Lower lobe of right lung (tissue), 2 donors: ENCODE data around the gene MRTFB. TPM values are rescaled to one million over a fixed set of nuclear protein-coding genes. Genes with fewer than 3 reads are reported as not detected.

Source experiments
- ATAC-seq, 2 donors: fragments of 200-7000 bp; cut with Tn5 transposase; one replicate each; pipeline ENCODE4 v1.9.1; 2020 to 2022; ENCODE audit warnings: mild to moderate bottlenecking in 2 of 2, moderate library complexity in 2 of 2
- DNase-seq: peaks from one replicate; pipeline ENCODE4 v3.0.0-alpha.2; 2020
- H3K27ac ChIP-seq: fragments of 200-600 bp; one replicate; pipeline ENCODE4 v1.8.0; 2022
- H3K27me3 ChIP-seq: fragments of 200-600 bp; one replicate; pipeline ENCODE4 v1.8.0; 2022; ENCODE audit warnings: low read depth
- H3K36me3 ChIP-seq: fragments of 200-600 bp; one replicate; pipeline ENCODE4 v1.8.0; 2022; ENCODE audit warnings: mild to moderate bottlenecking
- H3K4me1 ChIP-seq: fragments of 200-600 bp; one replicate; pipeline ENCODE4 v1.8.0; 2022
- H3K4me3 ChIP-seq: fragments of 200-600 bp; one replicate; pipeline ENCODE4 v1.8.0; 2022; ENCODE audit warnings: mild to moderate bottlenecking
- H3K9me3 ChIP-seq: fragments of 200-600 bp; one replicate; pipeline ENCODE4 v1.8.0; 2022
- intact Hi-C: fragments of 100-400 bp; cut with DNase I; formaldehyde crosslinking; loops from one replicate; pipeline ENCODE4 v1.11.0; 2022
- total RNA-seq: library from RNA; stranded (reverse); fragmentation: NEBNext Ultra II Directional; extraction: Animal tissue kit (Norgen Biotek cat#: 25700); gene quantifications from one replicate; pipeline ENCODE4 v1.2.1, GENCODE V29; 2021
- TF ChIP-seq, protein P1 (sequence below): fragments of 200-600 bp; IDR thresholded peaks from one replicate; pipeline ENCODE4 v1.8.0; 2022; ENCODE audit warnings: antibody characterized with exemption, mild to moderate bottlenecking
- donor health status: DM: no; HTN: yes; CAD: no; lungs with severe emphysema.

MRTFB gene
- total RNA-seq, 1 donor from 2014 or later, result 50.8 TPM

DNA sequence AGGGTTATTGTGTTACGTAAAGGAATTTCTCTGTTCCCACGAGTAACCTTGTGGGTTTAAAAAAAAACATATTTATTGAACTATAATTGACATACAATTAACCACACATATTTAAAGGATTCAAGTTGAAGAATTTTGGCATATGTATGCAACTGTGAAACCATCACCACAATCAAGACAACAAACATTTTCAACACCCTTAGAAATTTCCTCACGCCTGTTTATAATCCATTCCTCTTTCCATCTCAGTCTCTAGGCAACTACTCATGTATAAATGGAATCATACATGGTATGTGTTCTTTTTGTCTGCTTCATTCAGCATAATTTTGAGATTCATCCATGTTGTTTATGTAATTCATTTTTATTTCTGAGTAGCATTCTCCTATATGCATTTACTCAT, 104.0 kb downstream of the MRTFB start:
- TF ChIP-seq, protein P1, sequence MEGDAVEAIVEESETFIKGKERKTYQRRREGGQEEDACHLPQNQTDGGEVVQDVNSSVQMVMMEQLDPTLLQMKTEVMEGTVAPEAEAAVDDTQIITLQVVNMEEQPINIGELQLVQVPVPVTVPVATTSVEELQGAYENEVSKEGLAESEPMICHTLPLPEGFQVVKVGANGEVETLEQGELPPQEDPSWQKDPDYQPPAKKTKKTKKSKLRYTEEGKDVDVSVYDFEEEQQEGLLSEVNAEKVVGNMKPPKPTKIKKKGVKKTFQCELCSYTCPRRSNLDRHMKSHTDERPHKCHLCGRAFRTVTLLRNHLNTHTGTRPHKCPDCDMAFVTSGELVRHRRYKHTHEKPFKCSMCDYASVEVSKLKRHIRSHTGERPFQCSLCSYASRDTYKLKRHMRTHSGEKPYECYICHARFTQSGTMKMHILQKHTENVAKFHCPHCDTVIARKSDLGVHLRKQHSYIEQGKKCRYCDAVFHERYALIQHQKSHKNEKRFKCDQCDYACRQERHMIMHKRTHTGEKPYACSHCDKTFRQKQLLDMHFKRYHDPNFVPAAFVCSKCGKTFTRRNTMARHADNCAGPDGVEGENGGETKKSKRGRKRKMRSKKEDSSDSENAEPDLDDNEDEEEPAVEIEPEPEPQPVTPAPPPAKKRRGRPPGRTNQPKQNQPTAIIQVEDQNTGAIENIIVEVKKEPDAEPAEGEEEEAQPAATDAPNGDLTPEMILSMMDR, result no peak

DNA sequence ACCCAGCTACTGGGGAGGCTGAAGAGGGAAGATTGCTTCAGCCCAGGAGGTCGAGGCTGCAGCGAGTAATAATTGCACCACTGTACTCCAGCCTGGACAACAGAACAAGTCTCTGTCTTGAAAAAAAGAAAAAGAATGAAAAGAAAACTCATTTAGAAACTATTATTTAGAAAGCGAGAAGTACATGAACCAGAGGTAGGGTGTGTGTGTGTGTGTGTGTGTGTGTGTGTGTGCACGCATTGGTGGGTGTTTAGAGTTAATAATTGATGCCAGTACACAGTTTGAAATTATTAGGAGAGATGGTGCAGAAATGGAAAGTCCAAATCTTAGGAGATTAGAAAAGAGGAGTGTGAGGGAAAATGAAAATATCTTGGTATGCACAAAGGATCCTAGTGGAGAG, 106.6 kb downstream of the MRTFB start:
- ATAC-seq (no peak), DNase-seq (no peak)
- Histone ChIP-seq H3K9me3 (no peaks in the 10 kb centered on the region), H3K27ac (no peak overlapping the region), H3K4me1 (peaks cover 10% of the 10 kb centered on the region), H3K36me3 (no peaks in the 10 kb centered on the region), H3K27me3 (no peaks in the 10 kb centered on the region), H3K4me3 (no peak overlapping the region)
- intact Hi-C loops, result no loop called here
- TF ChIP-seq, protein P1, result no peak

More for the DNA sequence above, 104.0 kb downstream of the MRTFB start:
- H3K27me3 ChIP-seq, result no peaks in the 10 kb centered on the region
- intact Hi-C loops, result no loop called here
- no peaks in the 10 kb centered on the region for H3K4me1 ChIP-seq
- no peaks in the 10 kb centered on the region for H3K36me3 ChIP-seq
- ATAC-seq (no peak), DNase-seq (no peak)
- no peaks in the 10 kb centered on the region for H3K9me3 ChIP-seq
- H3K4me3 ChIP-seq, result no peak overlapping the region
- no peak overlapping the region for H3K27ac ChIP-seq

DNA sequence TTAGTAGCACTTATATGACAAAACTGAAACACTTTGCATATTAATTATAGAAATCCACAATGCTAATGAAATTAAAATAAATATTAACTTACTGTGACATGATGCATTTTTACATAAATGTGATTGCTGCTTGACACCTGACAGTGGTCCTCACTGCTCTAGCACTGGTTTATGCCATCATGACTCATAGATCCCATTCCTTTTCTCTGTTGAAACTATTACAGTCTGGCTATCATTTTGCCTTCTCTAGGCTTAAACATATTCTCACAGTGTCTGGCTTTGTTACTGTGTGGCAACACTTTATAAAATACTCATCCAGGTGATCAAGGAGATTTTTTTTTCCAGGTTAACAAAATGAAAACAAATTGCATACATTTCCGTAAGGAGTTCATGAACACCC, 108.0 kb downstream of the MRTFB start:
- Histone ChIP-seq H3K27me3 (no peaks in the 10 kb centered on the region), H3K4me3 (no peak overlapping the region), H3K4me1 (peaks cover 10% of the 10 kb centered on the region), H3K36me3 (no peaks in the 10 kb centered on the region), H3K9me3 (no peaks in the 10 kb centered on the region), H3K27ac (no peak overlapping the region)
- no peak for DNase-seq
- no peak for ATAC-seq
- intact Hi-C loops, result no loop called here
- TF ChIP-seq, protein P1, result no peak

DNA sequence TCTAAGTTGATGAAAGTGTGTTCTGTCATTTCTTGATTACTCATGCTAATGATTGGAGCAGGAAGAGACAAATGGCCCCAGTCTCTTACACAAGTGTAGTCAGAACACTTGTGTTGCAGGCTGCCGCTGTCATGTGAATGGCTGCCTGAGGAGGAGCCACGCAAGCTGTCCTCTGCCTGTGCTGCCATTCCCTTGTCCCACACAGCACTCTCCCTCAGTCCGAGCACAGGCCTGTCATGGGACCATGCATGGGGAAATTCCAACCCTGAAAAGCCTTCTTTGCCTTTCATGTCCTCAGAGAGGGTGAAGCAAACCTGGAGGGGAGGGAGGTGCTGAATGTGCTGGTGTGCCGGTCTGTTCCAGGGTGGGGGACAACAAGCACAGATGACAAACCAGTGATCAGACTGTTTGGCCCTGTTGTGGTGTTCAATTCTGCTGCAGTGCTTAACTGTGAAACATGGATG, 109.4 kb downstream of the MRTFB start:
- TF ChIP-seq, protein P1, result no peak
- peak in 1 of 2 donors; percentile 66 for ATAC-seq
- Histone ChIP-seq H3K9me3 (no peaks in the 10 kb centered on the region), H3K4me1 (peaks cover 20% of the 10 kb centered on the region), H3K4me3 (no peak overlapping the region), H3K27ac (no peak overlapping the region), H3K36me3 (no peaks in the 10 kb centered on the region), H3K27me3 (no peaks in the 10 kb centered on the region)
- DNase-seq, result peak; percentile 50
- intact Hi-C loops, result no loop called here

DNA sequence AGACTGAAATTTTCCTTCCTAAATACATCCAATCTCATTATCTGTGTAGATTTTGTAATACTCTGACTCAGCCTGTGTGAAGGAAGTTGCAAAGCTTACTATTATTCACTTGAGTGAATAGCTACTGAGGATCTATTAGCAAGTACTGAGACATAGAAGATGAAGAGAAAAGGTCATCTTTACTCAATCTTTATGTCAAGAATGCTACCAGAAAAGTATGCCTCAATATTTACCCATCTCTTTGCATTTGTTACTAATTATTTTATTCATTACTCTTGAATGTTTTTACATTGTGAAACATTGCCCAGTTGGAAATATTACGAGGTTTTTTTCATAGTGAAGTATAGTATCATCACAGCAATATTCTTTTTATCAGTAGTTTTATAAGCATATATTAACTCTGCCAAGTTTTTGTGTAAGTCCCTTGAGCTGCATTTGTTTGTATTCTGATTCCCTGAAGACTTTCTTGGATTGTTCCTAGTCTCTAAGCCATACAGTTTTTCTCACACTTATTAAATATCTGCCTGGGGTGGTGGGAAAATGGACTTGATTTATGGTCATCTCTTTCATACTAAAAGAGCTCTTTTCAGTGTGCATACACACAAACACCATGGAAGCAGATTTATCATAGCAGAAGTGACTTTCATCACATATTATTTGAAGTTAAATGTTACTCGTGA, 110.4 kb downstream of the MRTFB start:
- H3K27me3 ChIP-seq, result no peaks in the 10 kb centered on the region
- peaks cover 22% of the 10 kb centered on the region for H3K4me1 ChIP-seq
- ATAC-seq (peak in 1 of 2 donors; percentile 45), DNase-seq (no peak)
- no peak overlapping the region for H3K4me3 ChIP-seq
- no peaks in the 10 kb centered on the region for H3K36me3 ChIP-seq
- H3K9me3 ChIP-seq, result no peaks in the 10 kb centered on the region
- TF ChIP-seq, protein P1, result no peak
- intact Hi-C loops, result no loop called here
- H3K27ac ChIP-seq, result no peak overlapping the region
